ENCODE results near the gene CEP41.

- no peak for TF ChIP-seq CTCF (IDR thresholded peaks at IDR 0.05)
- TF ChIP-seq POLR2A (IDR thresholded peaks at IDR 0.05) = no peak
Measured at GRCh38 chr7:130386876-130387275, 53.9 kb downstream of the CEP41 start.

All from sigmoid colon (tissue), 3 donors.